ENCODE measurements around the gene EPHB1.

DNA sequence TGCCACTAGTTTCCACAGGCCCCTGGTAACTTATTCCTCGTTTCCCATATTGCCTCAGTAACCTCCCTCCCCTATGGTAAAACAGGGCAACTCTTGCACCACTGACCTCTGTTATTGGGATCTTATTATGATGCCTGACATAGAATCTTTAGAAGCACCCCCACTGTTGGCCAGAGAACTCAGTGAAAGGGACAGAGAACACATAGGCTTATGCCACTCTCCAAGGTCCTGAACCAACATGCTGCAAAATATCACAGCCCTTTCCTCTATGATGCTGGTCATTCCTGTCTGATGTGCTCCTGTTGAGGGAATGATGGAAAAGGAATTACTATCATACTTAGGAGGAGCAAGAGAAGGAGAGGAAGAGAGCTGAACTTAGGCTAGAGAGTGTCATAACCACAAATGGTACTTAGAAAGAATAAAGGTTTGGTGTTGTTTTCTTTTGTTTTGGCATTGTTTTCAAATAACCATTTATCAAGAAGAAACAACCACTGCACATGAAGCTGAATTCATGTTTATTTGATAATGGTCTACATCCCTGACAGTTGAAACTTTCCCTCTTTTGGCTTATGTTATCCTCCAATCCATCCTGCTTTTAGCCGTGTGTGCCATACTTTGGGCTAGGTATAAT lies 330.2 kb downstream of the EPHB1 start:
- no peak for TF ChIP-seq HNF4A (conservative IDR thresholded peaks at IDR 0.05)
- TF ChIP-seq, protein P1, sequence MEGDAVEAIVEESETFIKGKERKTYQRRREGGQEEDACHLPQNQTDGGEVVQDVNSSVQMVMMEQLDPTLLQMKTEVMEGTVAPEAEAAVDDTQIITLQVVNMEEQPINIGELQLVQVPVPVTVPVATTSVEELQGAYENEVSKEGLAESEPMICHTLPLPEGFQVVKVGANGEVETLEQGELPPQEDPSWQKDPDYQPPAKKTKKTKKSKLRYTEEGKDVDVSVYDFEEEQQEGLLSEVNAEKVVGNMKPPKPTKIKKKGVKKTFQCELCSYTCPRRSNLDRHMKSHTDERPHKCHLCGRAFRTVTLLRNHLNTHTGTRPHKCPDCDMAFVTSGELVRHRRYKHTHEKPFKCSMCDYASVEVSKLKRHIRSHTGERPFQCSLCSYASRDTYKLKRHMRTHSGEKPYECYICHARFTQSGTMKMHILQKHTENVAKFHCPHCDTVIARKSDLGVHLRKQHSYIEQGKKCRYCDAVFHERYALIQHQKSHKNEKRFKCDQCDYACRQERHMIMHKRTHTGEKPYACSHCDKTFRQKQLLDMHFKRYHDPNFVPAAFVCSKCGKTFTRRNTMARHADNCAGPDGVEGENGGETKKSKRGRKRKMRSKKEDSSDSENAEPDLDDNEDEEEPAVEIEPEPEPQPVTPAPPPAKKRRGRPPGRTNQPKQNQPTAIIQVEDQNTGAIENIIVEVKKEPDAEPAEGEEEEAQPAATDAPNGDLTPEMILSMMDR (IDR thresholded peaks at IDR 0.05; ENCODE audit: low read depth, low read length, missing input control) = no peak
- TF ChIP-seq RXRA (IDR thresholded peaks at IDR 0.05) = no peak
